DMS114 treated with DMSO at 0.1 percent for 48 hours (cell line): ENCODE results near the gene MAPKAP1.

ENCODE experiments used
- DNase-seq: peaks from one replicate; lab custom pipeline; 2025; ENCODE audit not compliant: unreplicated experiment; lab: John Stamatoyannopoulos, UW

MAPKAP1 gene

GRCh38 chr9:125399666-125400065, 307.3 kb downstream of the MAPKAP1 start:
- DNase-seq: no peak

- DNase-seq: no peak
These were observed 307.8 kb downstream of the MAPKAP1 start for GRCh38 chr9:125399165-125399564.

DNA sequence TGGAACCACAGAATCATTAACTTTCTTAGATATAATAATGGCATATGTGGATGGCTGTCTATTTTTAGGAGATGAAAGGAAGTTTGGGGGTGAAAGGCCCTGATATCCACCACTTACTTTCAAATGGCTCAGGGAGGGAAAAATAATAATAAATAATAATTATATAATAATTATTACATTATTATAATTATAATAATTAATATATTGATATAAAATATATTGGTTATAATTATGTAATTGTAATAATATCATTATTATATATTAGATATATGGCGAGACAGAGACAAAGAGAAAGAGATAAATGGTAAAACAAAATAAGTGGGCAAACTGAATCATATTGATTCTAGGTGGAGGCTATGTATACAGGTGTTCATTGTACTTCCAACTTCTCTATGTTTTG, 308.8 kb downstream of the MAPKAP1 start:
- DNase-seq: no peak

DNA sequence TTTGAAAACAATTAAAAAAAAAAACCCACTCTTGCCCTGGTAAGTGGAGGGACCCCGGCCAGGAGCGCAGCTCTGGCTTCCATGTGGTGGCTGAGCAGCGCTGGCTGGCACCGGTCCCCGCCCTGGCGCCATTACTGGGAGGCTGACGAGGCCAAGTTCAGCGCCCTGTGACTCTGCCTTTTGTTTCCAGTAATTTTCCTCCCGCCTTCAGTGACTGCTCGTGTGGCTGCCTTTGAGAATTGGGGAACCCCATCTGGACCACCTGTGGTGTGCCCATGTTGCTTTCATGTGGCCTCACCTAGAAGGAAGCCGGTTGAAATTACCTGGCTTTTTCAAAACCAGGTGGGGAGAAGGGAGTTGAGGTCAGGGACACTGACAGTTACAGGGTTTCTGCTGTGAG, 309.3 kb downstream of the MAPKAP1 start:
- DNase-seq: no peak

DNA sequence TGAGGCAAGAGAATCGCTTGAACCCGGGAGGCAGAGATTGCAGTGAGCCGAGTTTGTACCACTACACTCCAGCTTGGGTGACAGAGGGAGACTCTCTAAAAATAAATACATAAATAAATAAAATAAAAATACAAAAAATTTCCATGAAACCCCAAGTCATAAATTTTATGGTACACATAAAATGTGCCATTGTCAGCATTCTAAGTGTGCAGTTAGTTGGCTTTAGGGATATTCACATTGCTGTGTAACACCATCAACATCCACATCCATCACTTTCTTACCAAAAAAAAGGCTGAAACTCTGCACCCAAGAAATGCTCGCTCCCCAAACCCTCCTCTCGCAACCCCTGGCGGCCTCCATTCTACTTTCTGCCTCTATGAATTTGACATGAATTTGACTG, 310.2 kb downstream of the MAPKAP1 start:
- no peak for DNase-seq

GRCh38 chr9:125393426-125393825, 313.6 kb downstream of the MAPKAP1 start:
- DNase-seq: no peak

DNA sequence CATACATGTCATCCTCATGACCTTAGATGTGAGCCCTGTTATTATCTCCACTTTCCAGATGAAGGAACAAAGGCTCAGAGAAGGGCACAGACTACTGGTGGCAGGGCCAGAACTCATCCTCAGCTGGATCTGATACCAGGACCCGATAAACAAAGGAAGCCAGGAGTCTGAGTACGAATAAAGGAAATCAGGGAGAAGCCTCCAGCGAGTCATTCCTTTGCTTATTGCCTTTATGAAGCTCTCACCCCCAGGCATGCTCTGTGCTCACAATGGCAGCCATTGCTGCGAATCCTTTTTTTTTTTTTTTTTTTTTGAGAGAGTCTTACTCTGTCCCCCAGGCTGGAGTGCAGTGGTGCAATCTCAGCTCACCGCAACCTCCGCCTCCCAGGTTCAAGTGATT, 315.3 kb downstream of the MAPKAP1 start:
- DNase-seq: no peak

DNA sequence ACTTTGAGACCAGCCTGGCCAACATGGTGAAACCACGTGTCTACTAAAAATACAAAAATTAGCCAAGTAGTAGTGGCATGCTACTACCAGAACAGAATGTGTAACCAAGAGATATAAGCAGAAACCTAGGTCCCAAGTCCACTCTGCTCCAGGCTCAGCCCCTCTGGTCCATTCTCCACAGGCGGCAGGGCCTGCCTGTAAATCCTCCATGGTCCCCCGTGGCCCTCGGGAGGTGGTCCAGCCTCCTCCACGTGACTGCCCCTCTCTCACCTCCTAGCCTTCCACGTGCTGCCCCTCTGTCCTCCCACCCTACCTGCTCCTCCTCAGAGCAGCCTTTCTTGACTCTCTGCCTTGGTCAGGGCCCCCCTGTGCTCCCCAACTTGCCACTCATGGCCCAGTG, 318.0 kb downstream of the MAPKAP1 start:
- DNase-seq: no peak

DNA sequence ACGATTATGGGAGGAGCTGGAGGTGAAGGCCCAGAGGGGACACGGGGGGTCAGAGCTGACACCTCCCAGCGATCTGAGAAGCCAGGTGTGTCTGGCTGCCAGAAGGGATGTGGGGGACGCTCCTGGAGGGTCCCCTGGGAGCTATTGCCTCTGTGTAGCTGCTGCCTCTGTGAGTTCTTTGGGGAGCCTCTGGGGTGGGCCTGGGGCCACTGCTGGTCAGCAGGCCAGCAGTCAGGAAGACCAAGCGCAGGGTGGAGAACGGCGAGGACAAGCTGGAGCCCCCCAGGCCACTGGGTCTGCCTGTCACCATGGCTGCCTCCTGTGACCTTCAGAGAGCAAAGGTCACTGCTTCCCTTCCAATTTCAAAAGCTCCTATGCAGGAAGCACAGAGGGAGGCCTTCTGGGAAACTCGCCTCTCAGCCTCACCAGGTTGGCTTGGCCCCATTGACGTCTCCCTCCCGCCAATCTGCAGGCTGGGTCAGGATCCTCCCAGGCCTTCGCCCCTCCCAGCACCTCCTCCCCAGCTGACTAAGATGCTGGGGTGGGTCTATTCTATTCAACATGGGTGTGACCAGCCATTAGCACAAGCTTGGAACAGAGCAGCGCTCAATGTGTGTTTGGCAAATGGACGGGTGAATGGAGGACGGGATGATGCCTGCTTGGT, 319.0 kb downstream of the MAPKAP1 start:
- no peak for DNase-seq
